Epidermal melanocyte (primary cell): ENCODE measurements around the gene CENPV.

Source experiments
- DNase-seq: peaks from one replicate; pipeline ENCODE4 v3.0.0; 2011; ENCODE audit warnings: low spot score; ENCODE audit not compliant: insufficient read length

The CENPV gene

GRCh38 chr17:16361874-16362273, 8.6 kb upstream of the CENPV start:
- no peak for DNase-seq

DNA sequence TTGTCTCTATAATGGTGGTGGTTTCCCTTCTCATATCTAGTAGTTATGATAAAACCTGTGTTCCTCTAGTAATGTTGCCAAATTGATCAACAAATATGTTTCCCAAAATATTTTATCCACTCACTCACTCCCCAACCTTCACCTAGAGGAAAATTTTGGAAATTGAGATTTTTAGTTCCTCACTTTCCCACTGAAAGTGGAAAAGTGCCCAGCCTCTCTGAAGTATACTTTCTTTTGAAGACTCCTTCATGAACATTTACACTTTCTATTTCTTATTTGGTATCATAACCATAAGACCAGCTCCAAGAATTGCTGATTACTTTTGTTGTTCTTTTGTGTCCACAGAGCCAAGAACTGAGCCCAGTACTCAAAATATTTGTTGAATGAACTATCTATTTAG, 5.1 kb upstream of the CENPV start:
- DNase-seq = no peak

DNA sequence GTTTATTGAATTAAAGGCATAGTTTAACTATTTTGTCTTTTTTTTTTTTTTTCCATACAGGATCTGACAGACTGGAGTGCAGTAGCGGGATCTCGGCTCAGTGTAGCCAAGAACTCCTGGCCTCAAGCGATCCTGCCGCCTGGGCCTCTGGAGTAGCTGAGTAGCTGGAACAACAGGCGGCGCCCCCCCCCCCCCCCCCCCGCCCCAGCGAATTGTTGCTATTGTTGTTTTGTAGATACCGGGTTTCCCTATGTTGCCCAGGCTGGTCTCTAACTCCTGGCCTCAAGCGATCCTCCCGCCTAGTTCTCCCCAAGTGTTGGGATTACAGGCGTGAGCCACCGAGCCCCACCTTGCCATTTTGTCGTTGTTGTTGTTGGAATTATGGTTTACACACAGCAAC, 1.3 kb upstream of the CENPV start:
- no peak for DNase-seq

DNA sequence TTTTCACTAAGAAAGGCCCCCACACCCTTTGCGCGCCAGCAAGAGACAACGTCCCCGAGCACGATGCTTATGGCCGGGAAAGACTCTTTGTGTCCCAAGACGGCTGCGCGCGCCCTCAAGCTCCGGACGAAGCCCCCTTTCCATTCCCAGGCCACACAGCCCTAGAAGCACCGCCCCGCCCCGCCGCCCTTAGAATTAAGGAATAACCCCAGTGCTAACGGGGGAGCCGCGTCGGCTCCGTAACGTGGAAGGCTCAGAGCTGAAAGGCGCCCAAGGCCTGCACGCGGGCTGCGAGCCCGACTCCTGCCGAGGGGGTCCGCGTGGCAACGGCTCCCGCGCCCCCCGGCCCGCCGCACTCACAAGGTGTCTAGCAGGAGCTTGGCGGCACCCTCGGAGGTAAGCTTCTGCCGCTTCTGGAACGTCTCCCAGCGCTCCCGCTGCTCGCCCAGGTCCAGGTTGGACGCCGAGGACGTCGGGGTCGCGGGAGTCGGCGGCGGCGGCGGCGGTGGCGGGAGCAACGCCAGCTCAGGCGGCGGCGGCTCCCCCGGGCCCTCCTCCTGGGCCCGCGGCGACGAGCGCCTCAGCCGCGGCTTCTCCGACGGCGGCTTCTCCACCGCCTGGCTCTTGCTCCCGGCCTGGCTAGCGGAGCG, 477 bp downstream of the CENPV start:
- no peak for DNase-seq

DNA sequence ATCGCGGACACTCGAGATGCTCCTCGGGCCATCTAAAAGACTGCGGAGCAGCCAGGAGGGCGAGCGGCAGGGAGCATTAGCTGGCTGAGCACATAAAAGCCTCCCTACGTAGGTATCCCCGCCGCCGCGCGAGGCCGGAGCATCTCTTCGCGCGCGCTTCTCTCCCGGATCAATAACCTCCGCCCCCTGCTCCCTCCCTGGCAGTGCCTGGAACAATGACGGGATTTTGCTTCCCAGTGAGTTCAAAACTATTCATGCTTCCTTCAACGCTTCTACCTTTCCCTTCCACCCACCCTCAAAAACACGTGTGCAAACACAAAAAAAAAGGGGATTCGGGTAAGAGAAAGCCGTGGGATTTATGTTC, 984 bp downstream of the CENPV start:
- no peak for DNase-seq

DNA sequence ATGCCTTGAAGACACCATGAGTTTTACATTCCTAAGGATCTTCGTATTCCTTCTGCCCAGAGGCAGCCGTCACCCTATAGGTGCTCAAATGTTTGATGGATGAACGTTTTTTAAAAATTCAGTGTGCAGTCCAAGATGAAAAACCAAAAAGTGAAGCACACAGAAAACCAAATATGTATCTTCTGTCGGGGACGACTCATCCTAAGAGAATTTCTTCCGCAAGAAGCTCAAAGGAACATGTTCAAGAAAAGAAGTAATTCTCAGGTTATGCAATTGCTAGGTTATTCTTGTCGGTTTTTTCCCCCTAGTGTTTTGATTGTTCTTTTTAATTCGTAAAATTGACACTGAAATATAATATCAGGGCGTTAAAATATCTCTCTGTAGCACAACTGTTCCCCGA, 1.4 kb downstream of the CENPV start:
- DNase-seq = no peak

- no peak for DNase-seq
Observed at GRCh38 chr17:16349431-16349830, 3.8 kb downstream of the CENPV start.

- no peak for DNase-seq
Observed at GRCh38 chr17:16348586-16348985, 4.7 kb downstream of the CENPV start.

GRCh38 chr17:16346721-16347271, 6.5 kb downstream of the CENPV start:
- DNase-seq = no peak

DNA sequence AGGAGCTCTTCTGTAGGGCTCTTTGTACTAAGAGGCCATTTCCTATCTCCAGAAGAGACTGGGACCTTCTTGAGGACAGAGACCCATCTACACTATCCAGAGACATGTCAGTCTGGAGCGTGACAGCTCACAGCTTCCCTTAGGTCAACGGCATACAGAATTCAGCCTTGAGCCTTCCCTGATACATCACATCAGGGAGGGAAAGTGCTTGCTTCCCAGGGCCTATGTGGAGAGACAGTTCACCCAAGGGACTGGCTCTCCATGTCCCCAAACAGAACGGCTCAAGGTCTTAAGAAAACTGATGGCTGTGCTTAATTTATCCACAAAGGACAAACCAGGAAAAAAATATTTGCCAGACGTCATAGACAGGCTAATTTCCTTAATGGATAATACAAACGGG, 7.7 kb downstream of the CENPV start:
- DNase-seq = no peak

DNA sequence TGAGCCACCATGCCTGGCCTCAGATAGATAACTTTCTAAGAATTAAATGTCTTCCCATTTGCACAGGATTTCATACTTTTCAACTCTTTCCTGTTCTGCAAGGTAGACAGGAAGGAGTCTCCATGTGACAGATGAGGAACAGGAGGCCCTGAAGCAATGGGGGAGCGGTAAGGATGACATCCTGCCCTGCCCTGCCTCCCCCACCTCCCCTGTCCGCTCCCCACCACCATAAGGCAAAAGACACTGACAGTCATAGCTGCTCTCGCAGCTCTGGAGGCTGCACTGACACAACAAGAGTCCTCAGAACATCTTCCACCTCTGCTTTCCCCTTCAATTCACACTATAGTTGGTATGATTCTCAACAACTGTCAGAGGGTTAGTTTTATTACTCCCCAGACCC, 9.7 kb downstream of the CENPV start:
- DNase-seq = no peak

GRCh38 chr17:16342979-16343378, 10.3 kb downstream of the CENPV start:
- no peak for DNase-seq

DNA sequence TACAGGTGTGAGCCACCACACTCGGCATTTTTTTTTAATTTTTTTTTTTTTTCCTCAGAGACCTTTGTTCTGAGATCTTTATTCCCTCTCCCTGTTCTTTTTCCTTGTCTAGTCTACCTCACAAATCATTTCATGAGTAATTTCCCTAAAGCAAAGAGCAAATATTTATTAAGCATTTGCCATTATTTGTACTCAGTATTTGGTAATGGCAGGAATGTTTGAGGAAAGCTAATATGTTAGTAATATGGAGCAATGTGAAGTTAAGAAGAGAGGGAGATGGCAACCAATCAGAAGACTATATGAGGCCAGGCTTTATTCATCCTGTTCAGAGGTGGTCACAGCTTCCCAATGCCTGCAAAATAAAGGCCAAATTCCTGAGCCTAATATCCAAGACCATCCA, 13.3 kb downstream of the CENPV start:
- no peak for DNase-seq

DNA sequence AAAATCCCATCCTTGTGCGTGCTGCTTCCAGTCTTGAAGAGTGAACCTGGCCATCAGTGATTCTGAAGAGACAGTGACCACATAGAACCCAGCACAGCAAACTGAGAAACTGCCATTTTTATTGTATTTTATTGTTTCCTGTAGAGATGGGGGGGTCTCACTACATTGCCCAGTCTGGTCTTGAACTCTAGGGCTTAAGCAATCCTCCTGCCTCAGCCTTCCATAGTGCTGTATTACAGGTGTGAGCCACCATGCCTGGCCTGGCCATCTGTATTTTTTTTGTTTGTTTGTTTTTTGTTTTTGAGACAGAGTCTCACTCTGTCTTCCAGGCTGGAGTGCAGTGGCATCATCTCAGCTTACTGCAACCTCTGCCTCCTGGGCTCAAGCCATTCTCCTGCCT, 13.9 kb downstream of the CENPV start:
- DNase-seq = no peak

DNA sequence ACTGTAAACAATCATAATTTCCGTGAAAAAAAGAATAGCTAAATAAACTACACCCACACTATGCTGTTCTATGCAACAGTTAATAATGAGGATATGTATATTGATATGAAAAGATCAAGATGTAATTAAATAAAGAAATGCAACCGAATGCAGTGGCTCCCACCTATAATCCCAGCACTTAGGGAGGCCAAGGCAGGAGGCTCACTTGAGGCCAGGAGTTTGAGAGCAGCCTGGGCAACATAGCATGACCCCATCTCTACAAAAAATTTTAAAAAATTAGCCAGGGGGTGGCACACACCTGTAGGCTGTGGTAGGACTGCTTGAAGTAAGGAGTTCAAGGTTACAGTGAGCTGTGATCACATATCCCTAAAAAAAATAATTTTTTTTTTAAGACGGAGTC, 14.9 kb downstream of the CENPV start:
- DNase-seq = no peak

GRCh38 chr17:16329519-16330271, 23.6 kb downstream of the CENPV start:
- no peak for DNase-seq

GRCh38 chr17:16328997-16329396, 24.3 kb downstream of the CENPV start:
- no peak for DNase-seq

DNA sequence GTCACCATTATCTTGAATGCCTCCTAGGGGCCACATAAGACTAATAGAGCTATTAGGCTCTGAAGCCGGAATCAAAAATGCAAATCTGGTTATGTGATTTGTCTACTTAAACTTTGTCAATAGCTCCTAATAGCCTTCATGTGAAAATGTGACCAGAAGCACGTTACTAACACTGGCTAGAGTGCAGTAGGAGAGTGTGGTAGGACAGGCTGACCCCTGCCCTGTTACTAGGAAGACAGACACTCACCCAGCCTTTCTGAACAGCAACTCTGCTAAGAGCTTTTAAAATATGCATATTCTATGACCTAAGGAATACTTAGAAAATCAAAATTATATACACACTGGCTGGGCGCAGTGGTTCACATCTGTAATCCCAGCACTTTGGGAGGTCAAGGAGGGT, 26.3 kb downstream of the CENPV start:
- DNase-seq = no peak

- DNase-seq = no peak
Observed at GRCh38 chr17:16325964-16326363, 27.3 kb downstream of the CENPV start.

GRCh38 chr17:16322636-16323035, 30.6 kb downstream of the CENPV start:
- DNase-seq = no peak

GRCh38 chr17:16319969-16320368, 33.3 kb downstream of the CENPV start:
- no peak for DNase-seq

DNA sequence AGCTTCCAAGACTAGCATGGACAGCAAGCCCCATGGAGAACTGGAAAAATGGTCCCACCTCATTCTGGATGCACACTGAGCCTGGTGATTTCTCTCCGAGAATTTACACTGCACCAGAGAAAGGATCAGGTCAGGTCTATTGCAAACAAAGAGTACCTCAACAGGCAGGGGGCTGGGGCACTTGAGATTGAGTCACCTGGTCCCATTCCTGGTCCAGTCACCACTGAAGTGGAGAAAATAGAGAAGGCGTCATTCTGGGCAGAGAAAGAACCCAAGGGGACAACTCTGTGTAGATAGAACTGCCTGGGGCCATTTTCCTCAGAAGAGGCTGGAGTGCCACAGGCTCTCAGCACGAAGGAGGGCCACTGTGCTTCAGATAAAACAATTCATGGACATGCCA, 38.4 kb downstream of the CENPV start:
- DNase-seq = no peak

GRCh38 chr17:16314189-16314588, 39.1 kb downstream of the CENPV start:
- no peak for DNase-seq
